NT2/D1 (cell line): ENCODE results near the gene CXorf65.

Experiments used
- DNase-seq: peaks from one replicate; pipeline ENCODE4 v3.0.0-alpha.2; 2011; ENCODE audit warnings: low read depth, low spot score
- H3K27me3 ChIP-seq: 2 replicates; pipeline ENCODE4 v1.6.0; 2011; ENCODE audit warnings: mild to moderate bottlenecking; ENCODE audit not compliant: insufficient read length, insufficient read depth
- H3K36me3 ChIP-seq: 2 replicates; pipeline ENCODE4 v1.6.1; 2011; ENCODE audit warnings: mild to moderate bottlenecking, low read length, mixed read lengths; ENCODE audit not compliant: insufficient read depth, insufficient read length
- H3K4me1 ChIP-seq: 2 replicates; pipeline ENCODE4 v1.5.1; 2011; ENCODE audit not compliant: insufficient read depth, insufficient read length
- H3K4me3 ChIP-seq: 2 replicates; pipeline ENCODE4 v1.5.1; 2011; ENCODE audit warnings: low read depth; ENCODE audit not compliant: insufficient read length
- H3K9ac ChIP-seq: 2 replicates; pipeline ENCODE4 v1.6.0; 2011; ENCODE audit warnings: low read depth; ENCODE audit not compliant: insufficient read length
- H3K9me3 ChIP-seq: 2 replicates; pipeline ENCODE4 v1.5.1; 2011; ENCODE audit warnings: mild to moderate bottlenecking, low read length; ENCODE audit not compliant: insufficient read depth
- SUZ12 ChIP-seq: IDR thresholded peaks from 2 replicates; pipeline ENCODE4 v1.6.1; 2011; ENCODE audit not compliant: insufficient read length, insufficient read depth; ENCODE audit errors: extremely low read depth
- YY1 ChIP-seq: IDR thresholded peaks from 2 replicates; pipeline ENCODE4 v1.6.1; 2011; ENCODE audit not compliant: insufficient read length, insufficient read depth
- ZNF274 ChIP-seq: IDR thresholded peaks from 2 replicates; pipeline ENCODE4 v1.6.1; 2011; ENCODE audit warnings: mild to moderate bottlenecking, low read depth, low read length

Gene CXorf65

DNA sequence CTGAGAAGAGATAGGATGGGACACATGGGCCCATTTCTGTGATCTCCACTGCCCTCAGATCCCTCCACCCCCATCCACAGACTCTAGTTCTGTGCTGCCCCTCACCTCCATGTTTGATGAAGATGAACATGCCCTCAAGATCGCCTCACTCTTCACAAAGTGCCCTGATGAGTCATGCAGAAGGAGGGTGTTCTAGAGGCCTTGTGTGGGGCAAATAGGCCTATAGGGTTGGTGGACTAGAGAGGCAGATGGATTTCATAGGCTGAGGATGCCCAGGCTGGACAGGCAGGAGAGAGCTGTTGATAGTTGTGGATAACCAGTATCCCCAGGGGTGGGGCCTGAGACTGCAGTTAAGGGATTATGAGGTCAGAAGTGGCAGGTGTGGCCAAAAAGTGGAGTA, at the start of gene CXorf65:
Gene CXorf65, minus strand, starts transcription at position 314 of the 400 bp plus-strand sequence. Its CDS starts 184 bp downstream, at position 130.
- no peak for TF ChIP-seq ZNF274
- TF ChIP-seq YY1, result no peak
- no peak for TF ChIP-seq SUZ12

GRCh38 chrX:71154641-71155040, 48.1 kb upstream of the CXorf65 start:
- H3K4me1 ChIP-seq, result no peaks in the 10 kb centered on the region
- H3K9me3 ChIP-seq, result no peaks in the 10 kb centered on the region
- H3K4me3 ChIP-seq, result no peak overlapping the region
- no peaks in the 10 kb centered on the region for H3K36me3 ChIP-seq
- H3K27me3 ChIP-seq, result no peaks in the 10 kb centered on the region
- H3K9ac ChIP-seq, result no peak overlapping the region
- DNase-seq, result no peak
- TF ChIP-seq SUZ12, result no peak
- no peak for TF ChIP-seq YY1
- no peak for TF ChIP-seq ZNF274

More for the DNA sequence above, at the start of gene CXorf65:
- peaks cover 5% of the 10 kb centered on the region for H3K36me3 ChIP-seq
- no peak within 1 kb of the TSS for H3K4me3 ChIP-seq
- H3K4me1 ChIP-seq, result peaks cover 5% of the 10 kb centered on the region
- H3K9ac ChIP-seq, result no peak within 1 kb of the TSS
- DNase-seq, result no peak
- peaks cover 15% of the 10 kb centered on the region for H3K27me3 ChIP-seq
- no peaks in the 10 kb centered on the region for H3K9me3 ChIP-seq

DNA sequence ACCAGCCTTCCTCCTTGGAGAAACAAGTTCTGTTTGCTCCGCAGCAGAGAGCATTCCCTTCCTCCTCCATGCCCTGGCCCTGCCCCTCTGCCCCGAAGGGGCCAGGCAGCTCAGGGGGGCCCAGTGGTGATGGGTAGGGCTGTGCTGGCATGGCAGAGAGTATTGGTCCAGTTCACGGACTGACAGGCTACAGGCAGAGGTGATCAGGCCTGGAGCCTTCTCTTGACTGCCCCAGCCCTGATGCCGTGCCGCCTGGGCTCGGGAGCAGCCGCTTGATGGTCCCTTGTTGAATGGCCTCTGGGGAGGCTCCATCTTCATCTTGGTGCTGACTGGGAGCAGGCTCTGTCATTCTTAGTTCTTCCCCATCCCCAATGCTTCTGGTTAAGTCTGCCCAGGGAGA, 47.7 kb upstream of the CXorf65 start:
- Histone ChIP-seq H3K27me3 (no peaks in the 10 kb centered on the region), H3K4me3 (no peak overlapping the region), H3K36me3 (no peaks in the 10 kb centered on the region), H3K4me1 (no peaks in the 10 kb centered on the region), H3K9me3 (no peaks in the 10 kb centered on the region), H3K9ac (no peak overlapping the region)
- TF ChIP-seq YY1, result no peak
- no peak for TF ChIP-seq ZNF274
- TF ChIP-seq SUZ12, result no peak
- no peak for DNase-seq

GRCh38 chrX:71151366-71151765, 44.8 kb upstream of the CXorf65 start:
- Histone ChIP-seq H3K4me1 (peaks cover 12% of the 10 kb centered on the region), H3K36me3 (no peaks in the 10 kb centered on the region), H3K9ac (no peak overlapping the region), H3K4me3 (no peak overlapping the region), H3K9me3 (no peaks in the 10 kb centered on the region), H3K27me3 (no peaks in the 10 kb centered on the region)
- no peak for TF ChIP-seq ZNF274
- no peak for TF ChIP-seq YY1
- TF ChIP-seq SUZ12, result no peak
- no peak for DNase-seq

DNA sequence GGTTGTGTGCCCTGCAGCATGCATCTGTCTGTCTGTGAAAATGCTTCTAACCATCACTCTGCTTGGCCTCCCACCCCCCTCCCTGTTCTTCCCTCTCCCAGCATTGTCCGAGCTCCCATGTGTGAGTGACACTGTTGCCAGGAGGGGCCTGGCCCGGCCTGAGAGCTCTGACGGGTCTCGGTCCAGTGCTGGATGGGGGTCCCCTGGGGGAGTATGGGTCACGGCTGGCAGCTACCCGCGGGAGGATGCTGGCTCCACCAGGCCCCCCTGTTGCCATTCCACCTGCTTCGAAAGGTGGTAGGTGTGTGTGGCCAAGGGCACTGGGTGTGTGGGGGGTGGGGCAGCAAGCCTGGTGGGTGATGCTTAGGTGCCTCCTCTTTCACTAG, 41.7 kb upstream of the CXorf65 start:
- Histone ChIP-seq H3K4me3 (no peak overlapping the region), H3K9ac (no peak overlapping the region), H3K4me1 (peaks cover 16% of the 10 kb centered on the region), H3K36me3 (peaks cover 5% of the 10 kb centered on the region), H3K9me3 (no peaks in the 10 kb centered on the region), H3K27me3 (peaks cover 9% of the 10 kb centered on the region)
- DNase-seq, result no peak
- no peak for TF ChIP-seq SUZ12
- TF ChIP-seq YY1, result no peak
- no peak for TF ChIP-seq ZNF274

DNA sequence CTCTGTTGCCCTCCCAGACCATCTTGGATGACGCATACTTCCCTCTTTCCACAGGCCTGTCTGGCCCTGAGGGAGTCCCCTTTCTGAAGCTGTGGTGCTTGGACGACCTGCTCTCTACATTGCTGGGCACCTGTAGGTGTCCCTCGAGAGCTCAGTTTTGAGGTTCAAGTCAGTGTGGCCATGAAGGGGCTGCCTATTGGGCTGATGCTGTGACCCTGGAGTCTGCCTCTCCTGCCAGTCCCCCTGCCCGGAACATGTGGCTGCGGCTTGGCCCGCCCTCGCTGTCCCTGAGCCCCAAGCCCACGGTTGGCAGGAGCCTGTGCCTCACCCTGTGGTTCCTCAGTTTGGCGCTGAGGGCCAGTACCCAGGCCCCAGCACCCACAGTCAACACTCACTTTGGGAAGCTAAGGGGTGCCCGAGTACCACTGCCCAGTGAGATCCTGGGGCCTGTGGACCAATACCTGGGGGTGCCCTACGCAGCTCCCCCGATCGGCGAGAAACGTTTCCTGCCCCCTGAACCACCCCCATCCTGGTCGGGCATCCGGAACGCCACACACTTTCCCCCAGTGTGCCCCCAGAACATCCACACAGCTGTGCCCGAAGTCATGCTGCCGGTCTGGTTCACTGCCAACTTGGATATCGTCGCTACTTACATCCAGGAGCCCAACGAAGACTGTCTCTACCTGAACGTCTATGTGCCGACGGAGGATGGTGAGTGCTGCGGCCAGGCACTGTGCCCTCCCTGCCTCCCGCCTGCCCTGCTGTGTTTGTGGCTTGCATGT, 41.1 kb upstream of the CXorf65 start:
- H3K36me3 ChIP-seq, result peaks cover 7% of the 10 kb centered on the region
- H3K27me3 ChIP-seq, result peaks cover 9% of the 10 kb centered on the region
- no peak overlapping the region for H3K9ac ChIP-seq
- DNase-seq, result no peak
- peaks cover 16% of the 10 kb centered on the region for H3K4me1 ChIP-seq
- H3K9me3 ChIP-seq, result no peaks in the 10 kb centered on the region
- no peak overlapping the region for H3K4me3 ChIP-seq
- no peak for TF ChIP-seq ZNF274
- TF ChIP-seq SUZ12, result no peak
- no peak for TF ChIP-seq YY1

GRCh38 chrX:71144651-71145050, 38.1 kb upstream of the CXorf65 start, which contains the start of gene NLGN3:
NLGN3 (plus strand) TSS chrX:71144841; CDS start chrX:71147750, 2,909 bp downstream.
- Histone ChIP-seq H3K9ac (peak within 1 kb of the TSS; percentile 42), H3K4me3 (peak within 1 kb of the TSS; percentile 45), H3K4me1 (peaks cover 16% of the 10 kb centered on the region), H3K27me3 (peaks cover 9% of the 10 kb centered on the region), H3K9me3 (no peaks in the 10 kb centered on the region), H3K36me3 (peaks cover 29% of the 10 kb centered on the region)
- DNase-seq, result no peak
- TF ChIP-seq YY1 (no peak), SUZ12 (no peak), ZNF274 (no peak)
